HepG2 (cell line): ENCODE measurements around the gene ZNF571. TPM values are rescaled to one million over a fixed set of nuclear protein-coding genes. Genes with fewer than 3 reads are reported as not detected.

ENCODE experiments used
- AGO2 ChIP-seq: fragments of 200-400 bp; formaldehyde crosslinking; optimal IDR thresholded peaks from 2 replicates; pipeline ENCODE3; 2017; ENCODE audit warnings: mild to moderate bottlenecking, low read depth, low read length, moderate library complexity
- ASH2L ChIP-seq: fragments of 300-600, 200-600 bp; sonication (generic); IDR thresholded peaks from 2 replicates; pipeline ENCODE4 v1.7.0; 2017; ENCODE audit warnings: low read depth, mild to moderate bottlenecking, moderate library complexity, mixed read lengths, low read length; ENCODE audit not compliant: insufficient read length
- ATRX ChIP-seq: sonication (generic); formaldehyde crosslinking; IDR thresholded peaks from 2 replicates; pipeline ENCODE4 v1.4.0; 2020; ENCODE audit warnings: missing genetic modification reagents, borderline replicate concordance
- CREB1 ChIP-seq, 2 experiments: fragments of 450-650 bp in 1 of 2; IDR thresholded peaks; 2 replicates each; pipeline ENCODE4 v1.6.1; 2016 to 2017; ENCODE audit warnings: control low read depth in 1 of 2, mild to moderate bottlenecking in 1 of 2, missing compliant biosample characterization in 1 of 2, missing genetic modification characterization in 1 of 2
- HDAC6 ChIP-seq: fragments of 200-600 bp; sonication (generic); IDR thresholded peaks from 2 replicates; pipeline ENCODE4 v1.7.0; 2017; ENCODE audit warnings: mild to moderate bottlenecking, antibody characterized with exemption, low read length, low read depth
- HNF4A ChIP-seq: sonication (generic); formaldehyde crosslinking; IDR thresholded peaks from 2 replicates; pipeline ENCODE4 v1.4.0; 2020; ENCODE audit warnings: missing genetic modification reagents
- HOXA7 ChIP-seq: sonication (generic); formaldehyde crosslinking; IDR thresholded peaks from 2 replicates; pipeline ENCODE4 v1.8.1; 2022; ENCODE audit warnings: mild to moderate bottlenecking, missing genetic modification reagents, moderate library complexity
- MIER3 ChIP-seq: IDR thresholded peaks from 2 replicates; pipeline ENCODE4 v1.6.1; 2016; ENCODE audit warnings: missing compliant biosample characterization, borderline replicate concordance
- ZMYM2 ChIP-seq: sonication (generic); formaldehyde crosslinking; IDR thresholded peaks from 2 replicates; pipeline ENCODE4 v1.8.0; 2022; ENCODE audit warnings: mild to moderate bottlenecking, missing genetic modification reagents
- ZNF468 ChIP-seq: sonication (generic); formaldehyde crosslinking; IDR thresholded peaks from 2 replicates; pipeline ENCODE4 v1.8.0; 2022; ENCODE audit warnings: mild to moderate bottlenecking, moderate library complexity, missing genetic modification reagents
- ZNF552 ChIP-seq: sonication (generic); formaldehyde crosslinking; IDR thresholded peaks from 2 replicates; pipeline ENCODE4 v1.9.0; 2022; ENCODE audit warnings: missing genetic modification reagents, mild to moderate bottlenecking, borderline replicate concordance
- ZNF713 ChIP-seq: sonication (generic); formaldehyde crosslinking; IDR thresholded peaks from 2 replicates; pipeline ENCODE4 v1.4.0; 2020; ENCODE audit warnings: mild to moderate bottlenecking, missing genetic modification reagents
- ZNF724P ChIP-seq: sonication (generic); formaldehyde crosslinking; IDR thresholded peaks from 2 replicates; pipeline ENCODE4 v1.8.0; 2022; ENCODE audit warnings: missing genetic modification reagents, borderline replicate concordance
- ZSCAN9 ChIP-seq: IDR thresholded peaks from 2 replicates; pipeline ENCODE4 v1.6.1; 2016; ENCODE audit warnings: borderline replicate concordance
- polyA plus RNA-seq, 8 experiments: library from polyadenylated mRNA; depleted of rRNA in 3 of 8; stranded (reverse) in 7 of 8; unstranded in 1 of 8; fragments of >200 nt; fragmentation: Illumina TruSeq in 4 of 8; extraction: Trizol in 4 of 8; gene quantifications; 2 replicates each; pipeline versions ENCODE4 v1.2.1 to v1.2.3, GENCODE V29; 2011 to 2016; ENCODE audit warnings: low read depth in 4 of 8, missing spikeins in 1 of 8, mixed read lengths in 1 of 8; ENCODE audit not compliant: insufficient read depth in 1 of 8
- total RNA-seq, 5 experiments: library from RNA; depleted of rRNA; stranded (reverse); fragments of >200 nt; fragmentation: Illumina TruSeq; extraction: Trizol; gene quantifications; 2 replicates each; pipeline ENCODE4 v1.2.3, GENCODE V29; 2016; ENCODE audit warnings: low read depth in 1 of 5
- TF ChIP-seq, protein P1 (sequence below): sonication (generic); formaldehyde crosslinking; IDR thresholded peaks from 2 replicates; pipeline ENCODE4 v1.8.1; 2022; ENCODE audit warnings: low read depth, mild to moderate bottlenecking, missing genetic modification reagents
- TF ChIP-seq, protein P2 (sequence below): sonication (generic); formaldehyde crosslinking; IDR thresholded peaks from 2 replicates; pipeline ENCODE4 v1.8.1; 2023; ENCODE audit warnings: mild to moderate bottlenecking, missing genetic modification reagents
- TF ChIP-seq, protein P3 (sequence below): sonication (generic); formaldehyde crosslinking; IDR thresholded peaks from 2 replicates; pipeline ENCODE4 v1.4.0; 2020; ENCODE audit warnings: low read depth, mild to moderate bottlenecking, missing genetic modification reagents
- TF ChIP-seq, protein P4 (sequence below): sonication (generic); formaldehyde crosslinking; IDR thresholded peaks from 2 replicates; pipeline ENCODE4 v1.4.0; 2020; ENCODE audit warnings: missing genetic modification reagents
- TF ChIP-seq, protein P5 (sequence below), 2 experiments: sonication (generic) in 1 of 2; formaldehyde crosslinking in 1 of 2; IDR thresholded peaks; 2 replicates each; pipeline versions ENCODE4 v1.4.0 to v1.6.1; 2018 to 2020; ENCODE audit warnings: missing genetic modification reagents in 2 of 2, borderline replicate concordance in 1 of 2, low read depth in 1 of 2, mild to moderate bottlenecking in 1 of 2, missing biosample characterization in 1 of 2

ZNF571 gene
- total and polyA plus RNA-seq, 2 of the 13 experiments (the other 11 are each of a cell fraction or from before 2014, with no cell fraction given), result 1.3 to 1.9 TPM

DNA sequence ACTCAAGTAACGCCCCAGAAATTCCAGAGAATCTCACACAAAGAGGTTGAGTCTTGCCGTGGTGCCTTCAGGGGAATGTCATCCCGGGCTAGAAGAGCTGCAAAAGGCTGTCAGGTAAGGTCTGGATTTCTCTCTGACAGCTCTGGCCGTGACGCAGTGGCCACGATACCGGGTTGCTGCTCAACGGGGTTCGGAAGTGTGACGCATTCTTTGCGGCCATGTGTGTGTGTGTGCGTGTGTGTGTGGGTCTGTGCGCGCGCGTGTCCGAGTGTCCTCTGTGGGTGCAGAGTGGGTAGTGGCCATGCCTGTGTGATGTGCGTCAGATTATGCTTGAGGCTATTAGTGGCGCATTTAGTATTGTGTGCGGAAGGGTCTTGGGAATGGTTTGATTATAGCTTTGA, 390 bp upstream of the ZNF571 start (continued):
- TF ChIP-seq, protein P1, sequence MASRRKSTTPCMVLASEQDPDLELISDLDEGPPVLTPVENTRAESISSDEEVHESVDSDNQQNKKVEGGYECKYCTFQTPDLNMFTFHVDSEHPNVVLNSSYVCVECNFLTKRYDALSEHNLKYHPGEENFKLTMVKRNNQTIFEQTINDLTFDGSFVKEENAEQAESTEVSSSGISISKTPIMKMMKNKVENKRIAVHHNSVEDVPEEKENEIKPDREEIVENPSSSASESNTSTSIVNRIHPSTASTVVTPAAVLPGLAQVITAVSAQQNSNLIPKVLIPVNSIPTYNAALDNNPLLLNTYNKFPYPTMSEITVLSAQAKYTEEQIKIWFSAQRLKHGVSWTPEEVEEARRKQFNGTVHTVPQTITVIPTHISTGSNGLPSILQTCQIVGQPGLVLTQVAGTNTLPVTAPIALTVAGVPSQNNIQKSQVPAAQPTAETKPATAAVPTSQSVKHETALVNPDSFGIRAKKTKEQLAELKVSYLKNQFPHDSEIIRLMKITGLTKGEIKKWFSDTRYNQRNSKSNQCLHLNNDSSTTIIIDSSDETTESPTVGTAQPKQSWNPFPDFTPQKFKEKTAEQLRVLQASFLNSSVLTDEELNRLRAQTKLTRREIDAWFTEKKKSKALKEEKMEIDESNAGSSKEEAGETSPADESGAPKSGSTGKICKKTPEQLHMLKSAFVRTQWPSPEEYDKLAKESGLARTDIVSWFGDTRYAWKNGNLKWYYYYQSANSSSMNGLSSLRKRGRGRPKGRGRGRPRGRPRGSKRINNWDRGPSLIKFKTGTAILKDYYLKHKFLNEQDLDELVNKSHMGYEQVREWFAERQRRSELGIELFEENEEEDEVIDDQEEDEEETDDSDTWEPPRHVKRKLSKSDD (CRISPR knock-in tag), result peak; percentile 89; the same call in 1 of the 2 replicates
- no peak for TF ChIP-seq HOXA7 (CRISPR knock-in tag)
- TF ChIP-seq HDAC6, result no peak
- TF ChIP-seq, protein P2, sequence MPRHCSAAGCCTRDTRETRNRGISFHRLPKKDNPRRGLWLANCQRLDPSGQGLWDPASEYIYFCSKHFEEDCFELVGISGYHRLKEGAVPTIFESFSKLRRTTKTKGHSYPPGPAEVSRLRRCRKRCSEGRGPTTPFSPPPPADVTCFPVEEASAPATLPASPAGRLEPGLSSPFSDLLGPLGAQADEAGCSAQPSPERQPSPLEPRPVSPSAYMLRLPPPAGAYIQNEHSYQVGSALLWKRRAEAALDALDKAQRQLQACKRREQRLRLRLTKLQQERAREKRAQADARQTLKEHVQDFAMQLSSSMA, result no peak
- TF ChIP-seq ZSCAN9 (CRISPR knock-in tag), result no peak
- TF ChIP-seq, protein P3, sequence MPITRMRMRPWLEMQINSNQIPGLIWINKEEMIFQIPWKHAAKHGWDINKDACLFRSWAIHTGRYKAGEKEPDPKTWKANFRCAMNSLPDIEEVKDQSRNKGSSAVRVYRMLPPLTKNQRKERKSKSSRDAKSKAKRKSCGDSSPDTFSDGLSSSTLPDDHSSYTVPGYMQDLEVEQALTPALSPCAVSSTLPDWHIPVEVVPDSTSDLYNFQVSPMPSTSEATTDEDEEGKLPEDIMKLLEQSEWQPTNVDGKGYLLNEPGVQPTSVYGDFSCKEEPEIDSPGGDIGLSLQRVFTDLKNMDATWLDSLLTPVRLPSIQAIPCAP, result no peak
- no peak for TF ChIP-seq ZNF713 (CRISPR knock-in tag)
- TF ChIP-seq, protein P4, sequence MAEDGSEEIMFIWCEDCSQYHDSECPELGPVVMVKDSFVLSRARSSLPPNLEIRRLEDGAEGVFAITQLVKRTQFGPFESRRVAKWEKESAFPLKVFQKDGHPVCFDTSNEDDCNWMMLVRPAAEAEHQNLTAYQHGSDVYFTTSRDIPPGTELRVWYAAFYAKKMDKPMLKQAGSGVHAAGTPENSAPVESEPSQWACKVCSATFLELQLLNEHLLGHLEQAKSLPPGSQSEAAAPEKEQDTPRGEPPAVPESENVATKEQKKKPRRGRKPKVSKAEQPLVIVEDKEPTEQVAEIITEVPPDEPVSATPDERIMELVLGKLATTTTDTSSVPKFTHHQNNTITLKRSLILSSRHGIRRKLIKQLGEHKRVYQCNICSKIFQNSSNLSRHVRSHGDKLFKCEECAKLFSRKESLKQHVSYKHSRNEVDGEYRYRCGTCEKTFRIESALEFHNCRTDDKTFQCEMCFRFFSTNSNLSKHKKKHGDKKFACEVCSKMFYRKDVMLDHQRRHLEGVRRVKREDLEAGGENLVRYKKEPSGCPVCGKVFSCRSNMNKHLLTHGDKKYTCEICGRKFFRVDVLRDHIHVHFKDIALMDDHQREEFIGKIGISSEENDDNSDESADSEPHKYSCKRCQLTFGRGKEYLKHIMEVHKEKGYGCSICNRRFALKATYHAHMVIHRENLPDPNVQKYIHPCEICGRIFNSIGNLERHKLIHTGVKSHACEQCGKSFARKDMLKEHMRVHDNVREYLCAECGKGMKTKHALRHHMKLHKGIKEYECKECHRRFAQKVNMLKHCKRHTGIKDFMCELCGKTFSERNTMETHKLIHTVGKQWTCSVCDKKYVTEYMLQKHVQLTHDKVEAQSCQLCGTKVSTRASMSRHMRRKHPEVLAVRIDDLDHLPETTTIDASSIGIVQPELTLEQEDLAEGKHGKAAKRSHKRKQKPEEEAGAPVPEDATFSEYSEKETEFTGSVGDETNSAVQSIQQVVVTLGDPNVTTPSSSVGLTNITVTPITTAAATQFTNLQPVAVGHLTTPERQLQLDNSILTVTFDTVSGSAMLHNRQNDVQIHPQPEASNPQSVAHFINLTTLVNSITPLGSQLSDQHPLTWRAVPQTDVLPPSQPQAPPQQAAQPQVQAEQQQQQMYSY, result no peak
- TF ChIP-seq CREB1 (IDR thresholded peaks at IDR 0.05), result no peak; the same call in 1 of the 2 replicates
- peak; percentile 29 for TF ChIP-seq CREB1 (CRISPR knock-in tag; IDR thresholded peaks at IDR 0.05)
- TF ChIP-seq ATRX (CRISPR knock-in tag), result no peak
- no peak for TF ChIP-seq ZMYM2 (CRISPR knock-in tag)
- TF ChIP-seq ZNF468 (CRISPR knock-in tag), result no peak
- TF ChIP-seq ZNF552 (CRISPR knock-in tag), result no peak
- peak; percentile 33 for TF ChIP-seq ASH2L
- TF ChIP-seq AGO2, result no peak
- no peak for TF ChIP-seq ZNF724P (CRISPR knock-in tag)
- TF ChIP-seq, protein P5, sequence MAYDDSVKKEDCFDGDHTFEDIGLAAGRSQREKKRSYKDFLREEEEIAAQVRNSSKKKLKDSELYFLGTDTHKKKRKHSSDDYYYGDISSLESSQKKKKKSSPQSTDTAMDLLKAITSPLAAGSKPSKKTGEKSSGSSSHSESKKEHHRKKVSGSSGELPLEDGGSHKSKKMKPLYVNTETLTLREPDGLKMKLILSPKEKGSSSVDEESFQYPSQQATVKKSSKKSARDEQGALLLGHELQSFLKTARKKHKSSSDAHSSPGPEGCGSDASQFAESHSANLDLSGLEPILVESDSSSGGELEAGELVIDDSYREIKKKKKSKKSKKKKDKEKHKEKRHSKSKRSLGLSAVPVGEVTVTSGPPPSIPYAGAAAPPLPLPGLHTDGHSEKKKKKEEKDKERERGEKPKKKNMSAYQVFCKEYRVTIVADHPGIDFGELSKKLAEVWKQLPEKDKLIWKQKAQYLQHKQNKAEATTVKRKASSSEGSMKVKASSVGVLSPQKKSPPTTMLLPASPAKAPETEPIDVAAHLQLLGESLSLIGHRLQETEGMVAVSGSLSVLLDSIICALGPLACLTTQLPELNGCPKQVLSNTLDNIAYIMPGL (CRISPR knock-in tag; IDR thresholded peaks at IDR 0.05; ENCODE audit: borderline replicate concordance in 1 of 2, low read depth in 1 of 2), result 0 out of 4 replicates have a peak, but pooled peaks of 1 of the 2 experiments have one; percentile 4
- TF ChIP-seq HNF4A (CRISPR knock-in tag), result no peak
- TF ChIP-seq MIER3, result no peak
